ENCODE measurements around the gene CIB2.
A peak's percentile ranks its signal among the peaks of the same experiment; 100 is the strongest.

CIB2 gene

DNA sequence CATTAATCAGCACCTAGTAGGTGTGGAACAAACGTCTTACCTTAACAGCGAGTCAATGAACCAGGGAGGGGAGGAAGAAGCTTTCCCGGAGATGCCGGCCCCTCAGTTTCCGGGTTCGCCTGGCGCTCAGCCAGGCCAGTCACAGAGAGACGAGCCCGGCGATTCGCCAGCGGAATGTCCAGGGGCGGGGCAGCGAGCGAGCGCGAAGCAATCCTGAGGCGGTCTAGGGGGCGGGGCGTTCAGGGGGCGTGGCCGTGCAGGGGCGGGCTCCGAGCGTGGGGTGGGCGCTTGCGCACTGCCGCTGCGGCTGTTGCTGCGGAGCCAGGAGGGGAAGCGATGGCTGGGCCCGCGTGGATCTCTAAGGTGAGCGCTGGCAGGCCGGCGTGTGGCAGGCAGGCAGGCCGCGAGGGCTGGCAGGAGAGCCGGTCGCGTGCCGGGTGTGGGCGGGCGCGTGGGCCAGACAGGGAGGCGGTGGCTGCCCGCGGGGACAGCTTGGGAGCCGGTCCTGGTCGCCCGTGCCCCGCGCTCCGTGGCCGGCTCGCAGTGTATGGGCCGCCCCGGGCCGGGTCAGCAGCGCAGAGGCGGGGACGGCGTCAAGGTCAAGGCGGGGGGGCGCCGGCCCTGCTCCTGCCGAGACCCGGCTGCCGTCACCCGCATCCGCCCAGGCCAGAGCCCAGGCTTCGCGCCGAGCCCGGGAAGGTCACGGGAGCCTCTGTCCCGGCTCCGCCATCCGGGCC is 18.0 kb upstream of the CIB2 start, which contains the start of gene IDH3A:
IDH3A (plus strand) TSS at position 295 of the 737 bp plus-strand sequence; CDS start at position 337, 42 bp downstream.
- DNase-seq = peak; percentile 98 to 99

DNA sequence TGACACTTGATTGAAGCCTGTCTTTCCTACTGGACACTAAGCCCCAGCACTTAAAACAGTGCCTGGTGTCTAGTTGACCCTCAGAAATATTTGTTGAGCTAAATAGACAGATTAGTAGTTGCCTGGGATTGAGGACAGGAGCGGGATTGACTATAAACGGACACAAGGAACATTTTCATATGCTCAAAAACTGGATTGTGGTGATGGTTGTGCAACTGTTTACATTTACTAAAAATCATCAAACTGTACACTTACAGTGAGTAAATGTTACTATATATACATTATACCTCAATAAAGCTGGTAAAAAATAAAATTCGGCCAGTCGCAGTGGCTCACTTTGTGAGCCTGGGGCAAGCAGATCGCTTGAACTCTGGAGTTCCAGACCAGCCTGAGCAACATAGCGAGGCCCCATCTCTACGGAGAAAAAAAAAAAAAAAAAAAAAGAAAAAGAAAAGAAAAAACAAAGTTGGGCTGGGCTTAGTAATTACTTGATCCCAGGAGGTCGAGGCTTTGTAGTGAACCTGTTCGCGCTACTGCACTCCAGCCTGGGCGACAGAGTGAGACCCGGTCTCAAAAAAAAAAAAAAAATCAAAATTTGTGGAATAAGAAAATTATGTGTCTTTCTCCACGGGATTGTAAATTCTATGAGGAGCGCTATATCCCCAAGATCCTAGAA is 17.3 kb upstream of the CIB2 start:
- DNase-seq = no peak

DNA sequence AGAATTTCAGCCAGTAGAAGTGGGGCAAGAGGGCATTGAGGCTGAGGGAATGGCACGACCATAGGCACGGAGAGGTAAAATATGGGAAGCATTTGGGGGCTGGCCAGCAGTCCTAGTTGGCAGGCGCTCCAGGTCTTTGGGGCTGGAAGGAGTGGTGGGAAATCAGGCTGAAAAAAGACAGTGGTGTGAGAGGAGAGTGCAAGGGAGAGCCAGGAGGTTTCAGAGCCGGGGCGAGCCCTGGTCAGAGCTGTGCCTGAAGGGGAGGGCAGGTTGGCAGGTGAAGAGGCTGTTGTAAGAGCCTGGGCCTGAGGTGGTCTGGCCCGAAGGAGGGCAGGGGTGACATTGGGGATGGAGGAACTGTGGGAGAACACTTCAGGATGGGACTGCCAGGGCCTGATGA is 16.3 kb upstream of the CIB2 start:
- DNase-seq = no peak

DNA sequence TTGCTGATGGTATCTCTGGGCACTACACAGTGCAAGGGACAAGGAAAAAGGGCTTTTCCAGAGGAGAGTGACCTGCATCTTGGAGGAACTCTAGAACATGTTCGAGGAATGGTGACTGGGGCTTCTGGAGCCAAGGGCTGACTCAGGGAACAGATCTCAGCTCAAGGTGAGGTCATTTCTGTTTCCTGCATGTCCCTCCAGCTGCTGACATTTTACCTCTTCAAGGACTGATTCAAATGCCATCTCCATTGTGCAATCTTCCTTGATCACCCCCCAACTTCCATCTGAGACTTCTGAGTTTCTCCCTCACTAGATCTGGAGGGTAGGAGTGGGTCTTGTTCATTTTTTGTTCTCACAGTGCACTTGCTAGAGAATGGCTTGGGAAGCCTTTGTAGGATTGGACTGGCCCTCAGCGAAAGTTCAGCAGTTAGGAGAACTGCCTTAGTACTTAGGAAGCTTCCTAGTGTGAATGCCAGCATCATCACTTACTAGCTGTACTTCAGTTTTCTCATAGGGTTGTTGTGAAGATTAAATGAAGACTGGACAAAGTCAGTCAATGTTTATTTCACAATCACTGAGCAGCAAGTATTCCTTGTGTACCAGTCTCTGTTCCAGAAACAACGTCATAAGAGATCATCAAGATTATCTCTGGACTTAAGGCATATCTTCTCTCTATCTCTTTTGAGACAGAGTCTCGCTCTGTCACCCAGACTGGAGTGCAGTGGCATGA is 15.3 kb upstream of the CIB2 start:
- no peak for DNase-seq

DNA sequence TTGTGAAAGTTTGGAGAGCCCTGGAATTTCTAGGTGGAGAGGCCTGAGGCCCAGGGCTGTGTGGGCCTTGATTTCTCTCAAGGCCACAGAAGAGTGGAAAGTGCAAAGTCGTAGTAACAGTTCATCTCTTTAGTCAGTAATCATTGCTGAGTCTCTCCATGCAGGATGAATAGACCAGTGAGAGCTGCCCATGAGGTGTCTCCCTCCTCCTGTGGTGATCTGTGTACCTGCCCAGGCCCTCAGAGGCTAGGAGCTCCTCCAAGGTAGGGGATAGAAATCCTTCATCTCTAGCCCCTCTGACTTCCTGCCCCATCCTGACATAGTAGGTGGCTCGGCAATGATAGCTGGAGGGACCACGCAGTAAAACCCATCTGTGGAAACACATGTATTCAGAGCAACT is 11.1 kb upstream of the CIB2 start:
- DNase-seq = no peak

DNA sequence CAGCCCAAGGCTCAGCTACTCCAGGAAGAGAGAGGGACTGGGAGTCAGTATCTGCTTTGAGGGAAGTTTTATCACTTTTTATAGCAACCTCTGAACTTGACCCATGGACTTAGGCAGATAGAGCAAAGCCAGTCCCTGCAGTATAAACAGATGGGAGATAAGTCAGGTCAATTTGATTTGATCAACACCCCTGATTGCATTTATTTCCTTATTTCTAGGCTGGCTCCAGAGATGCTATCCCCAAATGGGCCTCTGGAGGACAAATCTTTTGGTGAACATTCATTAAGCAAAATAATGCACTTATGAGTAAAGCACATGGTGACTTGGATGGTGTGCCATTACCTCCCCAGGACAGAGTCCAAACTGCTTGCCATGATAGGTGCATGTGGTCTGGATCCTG is 9.0 kb upstream of the CIB2 start:
- no peak for DNase-seq

DNA sequence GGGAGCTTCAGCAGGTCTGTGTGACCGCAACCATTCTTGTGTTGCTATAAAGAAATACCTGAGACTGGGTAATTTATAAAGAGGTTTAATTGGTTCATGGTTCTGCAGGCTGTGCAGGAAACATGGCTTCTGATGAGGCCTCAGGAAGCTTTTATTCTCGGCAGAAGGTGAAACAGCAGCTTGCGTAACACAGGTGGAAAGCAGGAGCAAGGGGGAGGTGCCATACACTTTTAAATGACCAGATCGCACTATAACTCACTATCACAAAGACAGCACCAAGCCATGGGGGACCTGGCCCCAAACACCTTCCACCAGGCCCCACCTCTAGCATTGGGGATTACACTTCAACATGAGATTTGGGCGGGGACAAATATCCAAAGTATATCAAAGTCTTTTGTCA is 8.3 kb upstream of the CIB2 start:
- no peak for DNase-seq

DNA sequence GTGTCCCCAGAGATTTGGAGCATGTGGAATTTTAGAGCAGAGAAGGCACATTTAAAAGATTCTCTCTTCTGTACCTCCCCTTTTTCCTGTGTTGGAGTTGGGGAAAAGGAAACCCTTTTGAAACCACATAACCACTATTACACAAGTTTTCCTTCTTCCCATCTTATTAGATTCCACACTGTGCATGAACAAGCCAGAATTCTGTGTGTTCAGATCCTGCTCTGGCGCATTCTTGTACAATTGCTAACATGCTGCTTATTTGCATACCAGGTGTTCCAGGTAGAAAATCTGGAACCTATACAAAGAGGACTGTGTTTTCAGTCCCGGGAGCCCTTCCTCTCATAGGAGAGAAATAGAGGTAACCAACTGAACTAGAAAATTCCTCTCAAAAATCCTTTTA is 2.6 kb upstream of the CIB2 start:
- no peak for DNase-seq

DNA sequence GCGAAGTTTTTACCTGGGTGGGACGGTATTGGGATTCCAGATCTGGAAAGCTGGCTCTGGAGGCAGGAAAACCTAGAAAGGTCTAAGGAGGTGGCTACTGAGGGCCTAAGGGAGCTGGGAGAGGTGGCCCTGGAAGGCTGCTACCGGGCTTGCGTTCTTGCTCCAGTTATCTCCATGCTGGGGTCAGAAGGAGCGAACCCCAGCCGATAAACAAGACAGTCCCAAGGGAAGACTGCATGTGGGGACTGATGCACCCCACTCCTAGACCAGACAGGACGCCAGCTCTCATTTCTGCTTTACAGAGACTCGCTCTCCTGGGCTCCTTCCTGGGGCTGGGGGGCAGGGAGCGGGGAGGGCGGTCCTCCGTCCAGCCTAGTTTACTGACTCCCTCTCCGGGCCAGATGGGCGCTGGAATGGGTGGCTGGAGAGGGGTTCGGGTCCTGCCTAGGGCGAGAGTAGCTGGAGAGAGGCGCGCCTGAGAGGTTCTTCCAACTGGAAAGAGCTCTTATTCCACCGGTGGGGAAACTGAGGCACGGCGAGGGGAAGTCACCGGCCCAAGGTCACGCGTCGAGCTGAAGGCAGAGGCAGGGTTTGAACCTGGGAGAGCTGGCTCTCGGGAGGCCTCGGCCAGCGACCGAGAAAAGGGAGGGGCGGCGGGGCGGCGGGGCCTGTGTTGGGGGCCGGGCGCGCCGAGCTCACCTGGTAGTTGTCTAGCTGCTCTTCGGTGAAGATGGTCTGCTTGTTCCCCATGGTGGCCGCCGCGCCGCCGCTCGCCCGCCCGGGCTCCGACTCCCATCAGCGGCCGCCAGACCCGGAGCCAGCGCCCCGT is 565 bp downstream of the CIB2 start:
- no peak for DNase-seq

DNA sequence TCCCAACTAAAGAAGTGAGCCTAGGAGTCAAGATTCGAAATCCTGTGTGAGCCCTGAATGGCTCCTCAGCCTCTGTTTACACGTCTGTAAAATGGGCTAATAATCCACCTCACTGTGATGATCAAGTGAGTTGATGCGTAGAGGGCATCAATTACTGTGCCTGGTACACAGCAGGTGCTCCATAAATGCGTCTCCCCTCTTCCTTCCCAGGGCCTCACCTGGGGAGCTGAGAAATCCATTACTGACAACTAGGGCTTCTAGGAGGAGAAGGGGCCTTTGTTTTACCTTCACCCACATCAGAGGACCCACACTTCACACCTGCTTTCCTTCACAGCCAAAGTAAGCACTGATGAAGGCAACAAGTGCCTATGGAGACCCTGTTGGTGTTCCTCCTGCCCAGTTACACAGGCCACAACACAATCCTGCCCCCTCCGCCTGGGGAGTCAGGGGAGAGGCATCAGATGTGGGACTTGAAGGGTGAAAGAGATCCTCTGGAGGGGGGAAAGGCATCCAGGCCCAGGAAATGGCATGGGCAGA is 1.4 kb downstream of the CIB2 start:
- DNase-seq = no peak

DNA sequence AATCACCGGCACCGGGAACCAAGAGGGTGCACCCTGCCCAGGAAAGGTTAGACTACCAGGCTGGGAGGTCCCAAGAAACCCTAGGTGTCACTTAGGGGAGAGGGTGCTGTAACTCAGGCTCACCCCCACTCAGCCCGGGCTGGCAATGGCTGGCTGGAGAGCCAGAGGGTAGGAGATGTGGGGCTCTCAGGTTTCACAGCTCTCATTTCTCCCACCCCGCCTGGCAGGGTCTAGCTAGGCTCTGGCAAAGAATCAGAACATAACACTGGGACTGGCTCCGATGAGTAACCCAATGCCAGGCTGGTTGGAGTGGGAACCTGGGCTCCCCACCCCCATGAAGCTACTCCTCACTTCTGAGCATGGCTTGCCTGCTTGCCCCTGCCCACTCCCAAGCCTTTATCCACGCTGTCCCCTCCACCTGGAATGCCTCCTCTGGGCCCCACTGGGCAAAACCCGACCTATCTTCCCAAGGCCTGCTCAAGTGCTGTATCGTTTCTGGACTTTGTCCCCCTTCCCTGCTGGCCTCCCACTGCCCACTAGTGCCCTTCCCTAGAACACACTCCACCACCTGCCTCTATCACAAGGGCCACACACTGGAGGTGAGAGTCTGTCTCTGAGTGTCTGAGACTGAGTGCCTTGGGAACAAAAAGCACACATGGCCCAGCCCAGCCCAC is 2.0 kb downstream of the CIB2 start:
- DNase-seq = no peak

DNA sequence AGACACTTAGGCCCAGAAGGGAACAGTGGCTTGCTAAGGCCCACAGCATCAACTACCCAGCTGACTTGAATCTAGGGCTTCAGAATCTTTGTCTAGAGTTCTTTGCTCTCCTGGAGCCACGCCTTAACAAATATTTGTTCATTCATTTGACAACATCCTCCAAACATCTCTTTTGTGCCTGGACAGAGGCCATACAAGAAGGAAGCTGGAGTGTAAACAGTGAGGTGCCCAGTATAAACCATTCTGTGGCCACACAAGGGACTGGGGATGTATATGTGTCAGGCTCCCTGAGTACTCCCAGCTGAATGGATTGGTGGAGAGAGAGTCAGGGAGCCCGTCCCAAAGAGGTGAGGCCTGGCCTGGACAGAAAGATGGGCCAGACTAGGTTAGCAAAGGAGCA is 3.4 kb downstream of the CIB2 start:
- no peak for DNase-seq

DNA sequence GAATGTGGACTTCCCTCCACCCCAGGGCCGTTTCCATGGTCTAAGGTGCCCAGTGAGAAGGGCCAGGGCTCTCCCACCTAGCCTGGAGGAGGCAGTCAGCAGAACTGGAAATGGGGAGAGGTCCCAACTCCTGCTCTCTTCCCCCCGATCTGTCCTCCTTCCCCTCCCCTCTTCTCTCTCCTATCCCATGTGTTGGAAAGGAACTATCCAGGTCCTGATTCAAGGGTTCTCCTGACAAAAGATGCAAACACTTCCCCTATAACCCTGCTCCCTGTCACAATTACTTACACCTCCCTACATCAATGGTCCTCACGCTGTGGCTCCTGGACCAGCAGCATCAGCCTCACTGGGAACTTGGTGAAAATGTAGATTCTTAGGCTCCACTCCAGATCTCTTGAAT is 6.0 kb downstream of the CIB2 start:
- DNase-seq = no peak

DNA sequence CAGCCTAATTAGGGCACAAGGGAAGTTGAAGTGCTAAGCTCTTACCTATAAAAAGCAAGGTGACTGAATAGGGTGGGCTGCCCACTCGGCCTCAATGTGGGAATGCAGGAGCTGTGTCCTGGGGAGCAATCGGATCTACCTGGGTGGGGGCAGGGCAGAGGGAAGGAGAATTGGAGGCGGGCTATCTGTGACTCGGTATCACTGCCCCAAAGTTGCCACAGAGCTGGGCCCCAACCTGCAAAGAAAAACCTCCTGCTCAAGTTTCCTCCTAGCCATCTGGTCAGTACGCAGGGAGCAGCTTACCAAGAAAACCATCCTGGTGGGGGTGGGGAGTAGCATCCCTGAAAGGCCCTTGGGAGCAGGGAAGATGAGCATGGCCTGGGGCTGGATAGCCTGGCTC is 10.7 kb downstream of the CIB2 start:
- no peak for DNase-seq

DNA sequence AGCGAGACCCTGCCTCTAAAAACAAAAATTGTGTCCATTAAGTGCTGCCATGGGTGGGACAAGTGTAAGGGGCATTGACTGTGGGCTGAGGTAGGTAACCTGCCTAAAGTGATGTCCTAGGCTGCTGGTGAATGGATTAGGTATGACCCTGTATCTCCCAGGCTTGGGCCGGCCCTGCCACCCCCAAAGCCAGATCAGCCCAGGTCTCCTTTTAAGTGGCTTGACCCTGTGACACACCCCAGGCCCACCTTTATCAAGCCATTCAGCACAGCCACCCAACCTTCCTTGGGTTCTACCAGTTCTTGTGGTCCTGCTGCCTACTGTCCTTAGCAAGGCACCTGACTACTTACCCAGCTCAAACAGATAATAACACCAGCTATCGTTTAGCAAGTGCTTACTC is 18.7 kb downstream of the CIB2 start:
- no peak for DNase-seq

DNA sequence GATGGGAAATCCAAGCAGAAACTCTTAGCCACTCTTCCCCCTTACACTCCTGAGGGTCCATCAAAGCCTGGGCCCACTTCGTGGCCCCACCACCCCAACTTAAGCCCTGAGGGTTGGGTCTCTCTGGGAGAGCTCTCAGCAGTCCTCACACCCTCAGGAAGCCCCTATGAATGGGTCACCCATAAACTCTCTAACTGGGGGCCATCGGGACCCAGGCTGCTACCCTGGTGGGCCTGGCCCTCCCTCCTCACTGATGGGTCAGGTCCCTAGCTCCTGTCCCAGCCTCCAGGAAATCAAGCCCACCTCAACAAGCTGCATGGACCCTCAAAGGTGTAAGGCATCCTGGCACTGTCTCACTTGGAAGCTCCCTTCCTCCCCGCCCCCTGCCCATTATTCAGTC is 19.5 kb downstream of the CIB2 start:
- no peak for DNase-seq

DNA sequence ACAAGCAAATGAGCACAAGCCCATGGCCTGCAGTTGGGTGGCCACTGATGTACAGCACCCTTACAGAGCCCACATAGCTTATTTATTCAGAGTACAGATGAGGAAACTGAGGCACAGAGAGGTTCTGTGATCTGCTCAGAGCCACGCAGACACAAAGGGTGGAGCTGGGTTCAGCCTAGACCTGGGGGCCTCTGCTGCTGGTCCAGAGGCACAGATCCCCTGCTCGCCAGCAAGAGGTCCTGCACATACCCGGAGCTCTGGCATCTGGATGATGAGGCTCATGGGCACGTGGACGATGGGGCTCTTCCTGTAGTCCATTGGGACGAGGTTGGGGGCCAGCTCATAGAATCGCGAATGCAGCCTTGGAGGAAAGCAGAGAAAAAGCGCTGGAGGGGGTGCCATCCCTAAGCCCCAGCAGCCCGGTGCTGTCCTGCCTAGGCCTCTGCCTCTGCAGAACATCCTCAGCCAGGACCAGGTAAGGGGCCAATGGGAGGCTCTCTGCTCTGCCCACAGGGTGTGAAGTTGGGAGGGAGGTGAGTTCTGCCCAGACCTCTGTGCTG is 20.2 kb downstream of the CIB2 start:
- DNase-seq = no peak

DNA sequence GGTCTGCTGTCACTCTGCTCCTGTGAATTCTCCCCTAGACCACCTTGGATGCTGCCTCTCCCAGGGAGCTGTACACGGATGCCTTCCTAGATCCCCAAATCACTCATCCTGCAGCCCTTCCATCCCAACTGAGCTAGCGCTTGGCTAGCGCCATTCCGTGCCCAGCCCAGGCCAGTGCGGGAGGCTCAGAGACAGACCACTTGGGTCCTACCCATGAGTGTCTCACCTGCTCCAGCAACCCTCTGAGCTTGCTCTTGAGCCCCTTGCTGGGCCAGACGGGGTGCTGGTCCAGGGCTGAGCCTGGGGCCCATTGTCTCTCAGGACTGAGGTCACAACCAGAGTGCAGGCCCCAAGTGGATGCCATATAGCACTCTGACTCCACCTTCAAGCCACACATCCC is 21.1 kb downstream of the CIB2 start:
- DNase-seq = no peak

DNA sequence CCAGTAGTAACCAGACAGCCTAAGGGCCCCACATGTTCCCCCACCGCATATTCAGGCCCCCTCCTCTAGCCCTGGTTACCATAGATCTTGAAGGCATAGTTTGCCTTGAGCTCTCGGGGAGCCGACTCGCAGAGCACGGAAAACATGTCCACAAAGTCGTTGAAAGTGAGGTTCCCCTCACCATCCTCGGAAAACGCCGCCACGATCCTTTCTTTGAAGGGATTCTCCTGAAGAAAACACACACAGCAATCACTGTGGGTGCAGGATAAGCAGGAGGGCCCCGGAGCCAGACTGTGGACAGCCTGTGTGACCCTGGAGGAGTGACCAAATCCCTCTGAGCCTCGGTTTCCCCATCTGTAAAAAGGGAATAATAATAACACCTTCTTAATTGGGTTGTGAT is 22.1 kb downstream of the CIB2 start:
- DNase-seq = no peak

DNA sequence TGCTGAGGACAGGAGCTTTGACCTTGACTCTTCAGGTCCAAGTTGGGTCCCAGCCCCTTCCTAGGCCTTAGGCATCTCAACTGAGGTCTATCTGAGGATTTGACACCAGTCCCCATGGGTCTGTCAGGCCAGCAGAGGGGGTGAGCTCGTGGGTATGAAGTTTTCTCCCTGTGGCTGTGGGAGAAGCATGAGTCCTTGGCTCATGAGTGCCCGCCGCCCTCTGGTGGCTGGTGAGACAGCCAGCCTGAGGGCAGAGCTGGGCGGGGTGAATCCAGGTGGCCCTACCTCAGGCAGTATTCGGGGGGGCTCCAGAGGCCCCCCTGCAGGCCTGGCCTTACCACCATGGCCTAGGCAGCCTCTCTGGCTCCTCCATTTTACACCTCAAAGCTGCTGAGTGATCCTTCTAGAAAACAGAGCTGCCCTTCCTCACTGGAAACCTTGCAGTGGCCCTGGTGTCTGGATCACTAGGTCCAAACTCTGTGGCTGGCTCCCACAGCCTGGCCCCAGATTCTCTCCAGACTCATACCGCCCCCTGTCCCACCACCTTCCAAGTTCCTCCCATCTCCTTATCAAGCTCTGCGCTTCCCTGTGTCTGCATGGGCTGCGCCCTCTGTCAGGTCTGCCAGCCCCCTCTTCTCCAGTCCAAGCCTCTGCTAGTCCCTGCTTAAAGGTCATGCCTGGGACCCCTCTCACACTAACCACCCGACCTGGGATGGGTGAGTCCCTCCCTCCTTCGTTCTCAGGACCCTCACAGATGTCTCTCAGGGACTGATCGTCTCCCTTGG is 22.8 kb downstream of the CIB2 start:
- DNase-seq = peak; percentile 90 to 93

DNA sequence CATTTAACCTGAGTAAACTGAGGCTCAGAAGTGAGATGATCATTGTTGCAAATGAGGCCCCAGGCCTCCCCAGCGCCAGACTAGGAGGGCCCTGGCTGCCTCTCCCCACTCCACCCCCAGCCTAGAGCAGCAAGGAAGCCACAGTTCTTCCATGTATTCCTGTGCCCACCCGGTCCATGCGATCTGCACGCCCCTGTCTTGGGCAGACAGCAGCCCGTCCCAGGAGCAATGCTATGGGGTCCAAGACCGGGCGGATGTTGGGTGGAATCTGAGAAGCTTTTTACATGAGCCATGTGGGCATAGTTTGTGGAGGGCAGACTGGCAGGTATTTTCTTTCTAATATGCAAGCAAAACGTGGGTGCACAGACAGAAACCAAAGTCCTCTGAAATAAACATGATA is 23.8 kb downstream of the CIB2 start:
- DNase-seq = no peak
